ENCODE measurements around the gene C1orf105.

GRCh38 chr1:172429331-172430127 is 9.0 kb downstream of the C1orf105 start:
- TF ChIP-seq, protein P1, sequence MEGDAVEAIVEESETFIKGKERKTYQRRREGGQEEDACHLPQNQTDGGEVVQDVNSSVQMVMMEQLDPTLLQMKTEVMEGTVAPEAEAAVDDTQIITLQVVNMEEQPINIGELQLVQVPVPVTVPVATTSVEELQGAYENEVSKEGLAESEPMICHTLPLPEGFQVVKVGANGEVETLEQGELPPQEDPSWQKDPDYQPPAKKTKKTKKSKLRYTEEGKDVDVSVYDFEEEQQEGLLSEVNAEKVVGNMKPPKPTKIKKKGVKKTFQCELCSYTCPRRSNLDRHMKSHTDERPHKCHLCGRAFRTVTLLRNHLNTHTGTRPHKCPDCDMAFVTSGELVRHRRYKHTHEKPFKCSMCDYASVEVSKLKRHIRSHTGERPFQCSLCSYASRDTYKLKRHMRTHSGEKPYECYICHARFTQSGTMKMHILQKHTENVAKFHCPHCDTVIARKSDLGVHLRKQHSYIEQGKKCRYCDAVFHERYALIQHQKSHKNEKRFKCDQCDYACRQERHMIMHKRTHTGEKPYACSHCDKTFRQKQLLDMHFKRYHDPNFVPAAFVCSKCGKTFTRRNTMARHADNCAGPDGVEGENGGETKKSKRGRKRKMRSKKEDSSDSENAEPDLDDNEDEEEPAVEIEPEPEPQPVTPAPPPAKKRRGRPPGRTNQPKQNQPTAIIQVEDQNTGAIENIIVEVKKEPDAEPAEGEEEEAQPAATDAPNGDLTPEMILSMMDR (IDR thresholded peaks at IDR 0.05) = peak; percentile 44 to 85 (median 74)
- no peak for TF ChIP-seq POLR2A (IDR thresholded peaks at IDR 0.05)
